ENCODE results near the gene MARF1.

- TF ChIP-seq POLR2A (IDR thresholded peaks at IDR 0.05; ENCODE audit: low read depth, low read length) (no peak), POLR2AphosphoS5 (IDR thresholded peaks at IDR 0.05; ENCODE audit: low read depth, low read length) (no peak), TAF1 (IDR thresholded peaks at IDR 0.05; ENCODE audit: low read depth, low read length) (no peak), PAX5 (IDR thresholded peaks at IDR 0.05; ENCODE audit: insufficient read depth, low read length, severe bottlenecking) (no peak), POU2F2 (IDR thresholded peaks at IDR 0.05; ENCODE audit: low read depth, low read length) (no peak)
These were observed 21.1 kb downstream of the MARF1 start for GRCh38 chr16:15621889-15622288.

All from GM12891 (cell line).